NT2/D1 (cell line): ENCODE data around the gene HOXD8.

ENCODE experiments used
- YY1 ChIP-seq: IDR thresholded peaks from 2 replicates; pipeline ENCODE4 v1.6.1; 2011; ENCODE audit not compliant: insufficient read length, insufficient read depth
- ZNF274 ChIP-seq: IDR thresholded peaks from 2 replicates; pipeline ENCODE4 v1.6.1; 2011; ENCODE audit warnings: mild to moderate bottlenecking, low read depth, low read length

- TF ChIP-seq ZNF274: no peak
- no peak for TF ChIP-seq YY1
These were observed 4.5 kb downstream of the HOXD8 start for GRCh38 chr2:176134035-176134434.
